HG03159 (cell line): ENCODE measurements around the gene KCNIP3.

ENCODE experiments used
- ATAC-seq: cut with Tn5 transposase; IDR thresholded peaks from one replicate; pipeline ENCODE4 v1.9.1; 2021; ENCODE audit warnings: mild to moderate bottlenecking, moderate library complexity; ENCODE audit not compliant: unreplicated experiment

Gene KCNIP3

GRCh38 chr2:95380731-95381130, 83.6 kb downstream of the KCNIP3 start:
- ATAC-seq, result no peak

GRCh38 chr2:95381212-95382191, 84.4 kb downstream of the KCNIP3 start:
- no peak for ATAC-seq

GRCh38 chr2:95382192-95382591, 85.0 kb downstream of the KCNIP3 start:
- ATAC-seq, result no peak

- no peak for ATAC-seq
These were observed 85.8 kb downstream of the KCNIP3 start for GRCh38 chr2:95382686-95383634.

GRCh38 chr2:95383635-95384027, 86.5 kb downstream of the KCNIP3 start:
- ATAC-seq, result no peak

- no peak for ATAC-seq
These were observed 87.9 kb downstream of the KCNIP3 start for GRCh38 chr2:95384854-95385569.

GRCh38 chr2:95385570-95385984, 88.4 kb downstream of the KCNIP3 start:
- no peak for ATAC-seq

- no peak for ATAC-seq
These were observed 88.9 kb downstream of the KCNIP3 start for GRCh38 chr2:95386031-95386430.

- ATAC-seq, result no peak
These were observed 90.2 kb downstream of the KCNIP3 start for GRCh38 chr2:95387358-95387757.

- no peak for ATAC-seq
These were observed 91.0 kb downstream of the KCNIP3 start for GRCh38 chr2:95388091-95388692.

GRCh38 chr2:95388856-95389244, 91.7 kb downstream of the KCNIP3 start:
- no peak for ATAC-seq

- ATAC-seq, result peak; percentile 62
These were observed 92.3 kb downstream of the KCNIP3 start for GRCh38 chr2:95389245-95390119.

- ATAC-seq, result no peak
These were observed 93.2 kb downstream of the KCNIP3 start for GRCh38 chr2:95390272-95390880.

GRCh38 chr2:95390881-95391321, 93.8 kb downstream of the KCNIP3 start:
- no peak for ATAC-seq

- no peak for ATAC-seq
These were observed 94.6 kb downstream of the KCNIP3 start for GRCh38 chr2:95391641-95392310.

GRCh38 chr2:95392320-95392719, 95.2 kb downstream of the KCNIP3 start:
- no peak for ATAC-seq

GRCh38 chr2:95392730-95393455, 95.7 kb downstream of the KCNIP3 start:
- no peak for ATAC-seq

GRCh38 chr2:95393901-95394300, 96.8 kb downstream of the KCNIP3 start:
- no peak for ATAC-seq
